ES-I3 (cell line): ENCODE results near the gene RIN1.
"Not testable (repeated sequence)": the region's sequence is repeated elsewhere in the genome, so short reads cannot be mapped to it uniquely, and the experiment has no call there.

Experiments used
- H3K36me3 ChIP-seq: 2 replicates; pipeline ENCODE4 v1.6.1; 2013; ENCODE audit warnings: mild to moderate bottlenecking, low read length, control low read depth, moderate library complexity; ENCODE audit not compliant: insufficient read depth
- H3K4me1 ChIP-seq: 2 replicates; pipeline ENCODE4 v1.6.1; 2013; ENCODE audit warnings: mild to moderate bottlenecking, control low read depth, low read length; ENCODE audit not compliant: insufficient read depth
- H3K9ac ChIP-seq: 2 replicates; pipeline ENCODE4 v1.6.1; 2013; ENCODE audit warnings: low read depth, mild to moderate bottlenecking, low read length, moderate library complexity
- H3K9me3 ChIP-seq: 2 replicates; pipeline ENCODE4 v1.6.1; 2013; ENCODE audit warnings: mild to moderate bottlenecking, low read length, moderate library complexity; ENCODE audit not compliant: control insufficient read depth, insufficient read depth

Gene RIN1

DNA sequence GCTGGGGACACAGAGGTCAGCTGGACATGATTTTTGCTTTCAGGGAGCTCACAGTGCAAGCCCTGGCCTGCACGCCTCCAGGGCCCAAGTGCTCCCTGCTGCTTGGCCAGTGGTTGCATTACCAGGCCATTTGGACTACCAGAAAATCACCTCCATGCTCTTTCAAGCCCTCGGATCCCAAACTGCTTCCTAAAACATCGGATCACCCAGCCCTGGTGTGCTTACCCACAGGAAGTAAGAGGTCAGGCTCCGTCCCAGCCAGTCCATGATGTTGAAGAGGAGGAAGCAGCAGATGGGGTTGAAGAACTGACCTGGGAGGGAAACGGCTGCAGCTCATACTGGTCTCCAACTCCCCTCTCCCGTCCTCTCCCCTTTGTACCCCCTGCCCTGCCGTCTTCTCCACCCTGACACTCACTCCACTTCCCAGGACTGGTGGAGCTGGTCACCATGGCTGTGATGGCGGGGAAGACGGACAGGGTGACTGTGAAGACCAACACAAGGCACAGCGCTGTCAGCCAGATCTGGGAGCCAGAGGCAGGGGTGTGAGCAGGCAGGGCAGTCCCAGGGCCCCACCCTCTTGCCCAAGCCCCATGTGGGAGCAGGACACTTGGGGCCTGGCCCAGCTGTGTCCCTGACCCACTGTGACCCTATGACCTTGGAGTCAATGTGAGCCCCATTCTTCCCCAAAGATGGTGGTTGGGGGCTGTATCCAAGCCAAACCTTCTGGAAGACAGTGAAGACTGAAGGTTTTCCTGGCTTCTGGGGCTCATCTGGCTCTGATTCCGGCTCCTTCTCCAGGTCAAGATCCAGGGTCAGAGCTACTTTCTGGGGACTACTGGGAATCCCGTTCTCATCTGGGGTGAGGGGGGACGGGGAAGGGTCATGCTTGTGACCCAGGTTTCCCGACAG is 29.7 kb upstream of the RIN1 start:
- Histone ChIP-seq H3K9me3 (no peaks in the 10 kb centered on the region), H3K36me3 (0 out of 2 replicates have a peak, but pooled peaks cover 17% of the 10 kb centered on the region), H3K4me1 (peaks cover 9% of the 10 kb centered on the region; the same call in 1 of the 2 replicates), H3K9ac (no peak overlapping the region)

DNA sequence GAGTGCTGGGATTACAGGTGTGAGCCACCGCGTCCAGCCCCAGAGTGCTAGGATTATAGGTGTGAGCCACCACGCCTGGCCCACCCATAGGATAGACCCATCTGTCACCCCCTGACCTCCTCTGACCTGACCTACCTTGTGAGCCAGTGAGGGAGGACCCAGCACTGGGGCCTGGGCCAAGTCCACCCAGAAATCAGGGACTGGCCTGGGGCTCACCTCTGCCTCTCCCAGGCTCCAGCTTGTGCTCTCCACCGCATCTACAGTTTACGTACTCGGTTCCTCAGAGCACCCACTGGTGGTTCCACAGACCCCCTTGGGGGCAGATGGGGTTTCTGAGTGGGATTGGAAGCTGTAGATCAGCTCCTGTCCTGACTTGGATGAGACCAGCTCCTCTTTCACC is 28.9 kb upstream of the RIN1 start:
- Histone ChIP-seq H3K9ac (no peak overlapping the region), H3K9me3 (no peaks in the 10 kb centered on the region), H3K36me3 (0 out of 2 replicates have a peak, but pooled peaks cover 17% of the 10 kb centered on the region), H3K4me1 (peaks cover 8% of the 10 kb centered on the region; the same call in 1 of the 2 replicates)

DNA sequence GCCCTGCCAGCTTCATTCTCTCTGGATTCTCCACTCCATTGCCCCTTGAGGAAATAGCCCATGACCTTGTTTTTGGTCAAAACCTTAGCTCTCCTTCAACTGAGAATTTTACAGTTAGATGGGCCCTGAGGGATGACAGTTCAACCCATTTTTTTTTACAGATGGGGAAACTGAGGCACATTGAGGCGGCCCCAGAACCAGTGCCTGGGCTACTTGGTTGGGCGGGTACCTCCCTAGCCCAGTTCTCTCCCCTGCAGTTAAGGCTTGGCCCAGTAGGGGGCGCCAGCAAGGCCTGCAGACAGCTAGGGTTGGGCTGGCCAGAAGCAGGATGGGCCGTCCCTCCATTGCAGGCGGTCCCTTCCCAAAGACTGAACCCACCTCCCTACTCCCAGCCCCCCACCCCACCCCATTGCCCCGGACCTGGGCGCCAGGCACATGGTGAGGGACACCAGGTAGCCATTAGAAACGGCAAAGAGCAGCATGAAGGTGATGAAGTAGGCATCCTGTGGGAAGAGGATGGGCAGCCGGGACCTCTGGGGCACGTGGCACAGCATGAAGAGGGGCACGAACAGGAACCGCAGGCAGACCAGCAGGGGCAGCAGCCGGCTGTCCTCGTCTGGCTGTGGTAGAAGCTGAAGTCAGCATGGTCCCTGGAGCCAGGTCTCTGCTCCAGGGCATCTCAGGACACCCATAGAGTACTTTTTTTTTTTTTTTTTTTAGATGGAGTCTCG is 27.7 kb upstream of the RIN1 start:
- Histone ChIP-seq H3K36me3 (0 out of 2 replicates have a peak, but pooled peaks cover 17% of the 10 kb centered on the region), H3K4me1 (no peaks in the 10 kb centered on the region), H3K9me3 (no peaks in the 10 kb centered on the region), H3K9ac (no peak overlapping the region)

DNA sequence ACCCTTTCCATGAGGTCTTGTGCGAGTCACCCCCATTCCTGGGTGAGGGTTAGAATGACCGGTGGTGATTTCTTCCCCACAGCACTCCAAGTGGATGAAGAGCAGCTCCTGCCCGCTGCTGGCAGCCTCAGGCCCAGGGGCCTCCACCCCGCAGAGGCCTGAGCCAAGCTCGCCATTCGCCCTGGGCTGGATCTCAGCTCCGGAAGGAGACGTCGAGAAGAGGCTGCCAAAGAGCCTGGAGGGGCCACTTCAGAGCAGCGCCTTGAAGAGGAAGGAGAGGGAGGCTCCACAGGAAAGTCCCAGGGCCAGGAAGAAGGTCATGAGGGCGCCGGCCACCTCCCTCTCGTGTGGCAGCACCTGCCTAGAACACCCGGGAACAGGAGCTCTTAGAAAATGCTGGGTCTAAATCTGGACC is 27.0 kb upstream of the RIN1 start:
- no peak overlapping the region for H3K9ac ChIP-seq
- H3K9me3 ChIP-seq, result no peaks in the 10 kb centered on the region
- H3K4me1 ChIP-seq, result no peaks in the 10 kb centered on the region
- 0 out of 2 replicates have a peak, but pooled peaks cover 17% of the 10 kb centered on the region for H3K36me3 ChIP-seq

DNA sequence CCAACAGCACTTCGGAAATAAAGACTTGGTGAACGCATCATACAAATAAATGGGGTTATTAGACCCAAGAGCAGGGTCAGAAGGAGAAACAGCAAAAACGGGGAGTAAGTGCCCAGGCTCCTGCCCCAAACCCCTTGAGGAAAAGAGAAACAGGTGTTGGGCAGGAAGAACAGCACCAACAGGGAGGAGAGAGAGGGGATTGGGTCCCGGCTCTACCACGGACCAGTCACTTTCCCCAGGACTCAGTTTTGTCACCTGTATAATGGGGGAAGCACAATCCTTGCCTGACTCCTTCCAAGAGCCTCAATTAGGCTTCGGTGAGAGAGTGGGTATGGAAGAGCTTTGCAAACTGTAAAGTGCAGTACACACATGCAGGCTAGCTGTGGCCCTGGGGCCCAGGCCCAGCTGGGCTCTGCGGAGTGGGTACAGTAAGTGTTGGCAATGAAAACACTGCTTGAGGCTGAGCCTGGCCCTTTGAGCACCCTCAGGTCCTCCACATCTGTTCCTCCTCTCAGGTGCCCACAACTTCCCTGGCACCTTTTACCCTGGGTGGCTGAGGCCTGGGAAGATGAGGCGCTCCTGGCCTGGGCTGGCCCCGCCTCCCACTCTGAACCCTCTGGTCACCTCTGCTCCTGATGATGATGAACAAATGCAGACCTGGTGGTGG is 26.4 kb upstream of the RIN1 start:
- no peaks in the 10 kb centered on the region for H3K9me3 ChIP-seq
- H3K9ac ChIP-seq, result no peak overlapping the region
- H3K4me1 ChIP-seq, result no peaks in the 10 kb centered on the region
- 0 out of 2 replicates have a peak, but pooled peaks cover 16% of the 10 kb centered on the region for H3K36me3 ChIP-seq

DNA sequence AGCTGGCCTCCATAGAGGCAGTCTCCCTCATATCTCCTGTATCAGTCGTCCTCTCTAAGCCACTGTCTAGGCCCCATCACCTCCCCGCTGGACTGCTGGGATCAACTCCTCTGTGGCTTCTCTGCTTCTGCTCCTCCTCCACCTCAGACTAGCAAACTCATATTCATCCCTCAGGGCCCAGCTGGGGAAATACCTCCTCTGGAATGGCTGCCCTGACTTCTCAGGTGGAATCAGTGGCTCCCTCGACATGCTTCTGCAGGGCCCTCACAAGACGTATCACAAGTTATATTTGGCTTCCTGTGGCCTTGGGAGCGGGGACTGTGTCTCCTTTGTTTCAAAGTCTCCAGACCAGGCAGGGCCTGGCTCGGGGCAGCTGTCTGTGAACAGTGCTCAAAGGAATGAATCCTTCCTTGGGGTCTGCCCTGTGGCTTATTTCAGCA is 25.3 kb upstream of the RIN1 start:
- H3K9ac ChIP-seq, result no peak overlapping the region
- no peaks in the 10 kb centered on the region for H3K4me1 ChIP-seq
- no peaks in the 10 kb centered on the region for H3K9me3 ChIP-seq
- H3K36me3 ChIP-seq, result 0 out of 2 replicates have a peak, but pooled peaks cover 9% of the 10 kb centered on the region

DNA sequence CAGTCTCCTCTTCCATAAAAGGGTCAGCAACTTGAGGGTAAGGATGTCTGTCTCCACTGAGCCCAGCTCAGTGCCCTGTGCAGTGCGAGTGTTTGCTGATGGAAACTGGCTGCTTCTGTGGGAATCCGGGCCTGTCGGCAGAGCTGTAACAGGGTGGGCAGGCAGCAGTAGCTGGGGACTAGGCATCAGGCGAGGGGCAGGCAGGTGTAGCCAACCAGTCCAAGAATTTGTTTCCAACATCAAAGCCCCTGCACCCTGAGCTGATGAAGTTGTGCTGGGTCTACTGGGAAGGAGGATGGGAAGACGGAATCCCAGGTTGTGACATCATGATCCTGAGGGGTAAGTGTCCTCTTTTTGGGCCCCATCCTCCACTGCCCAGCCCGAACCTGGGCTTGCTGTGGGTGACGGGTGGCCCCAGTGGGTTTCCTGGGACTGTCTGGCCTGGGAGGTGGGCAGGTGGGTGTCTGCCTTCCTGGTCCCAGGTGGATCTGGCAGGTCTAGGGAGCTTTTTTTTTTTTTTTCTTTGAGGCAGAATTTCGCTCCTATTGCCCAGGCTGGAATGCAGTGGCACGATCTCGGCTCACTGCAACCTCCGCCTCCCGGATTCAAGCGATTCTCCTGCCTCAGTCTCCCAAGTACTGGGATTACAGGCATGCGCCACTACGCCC is 24.3 kb upstream of the RIN1 start:
- Histone ChIP-seq H3K9ac (no peak overlapping the region), H3K36me3 (0 out of 2 replicates have a peak, but pooled peaks cover 9% of the 10 kb centered on the region), H3K9me3 (no peaks in the 10 kb centered on the region), H3K4me1 (no peaks in the 10 kb centered on the region)

DNA sequence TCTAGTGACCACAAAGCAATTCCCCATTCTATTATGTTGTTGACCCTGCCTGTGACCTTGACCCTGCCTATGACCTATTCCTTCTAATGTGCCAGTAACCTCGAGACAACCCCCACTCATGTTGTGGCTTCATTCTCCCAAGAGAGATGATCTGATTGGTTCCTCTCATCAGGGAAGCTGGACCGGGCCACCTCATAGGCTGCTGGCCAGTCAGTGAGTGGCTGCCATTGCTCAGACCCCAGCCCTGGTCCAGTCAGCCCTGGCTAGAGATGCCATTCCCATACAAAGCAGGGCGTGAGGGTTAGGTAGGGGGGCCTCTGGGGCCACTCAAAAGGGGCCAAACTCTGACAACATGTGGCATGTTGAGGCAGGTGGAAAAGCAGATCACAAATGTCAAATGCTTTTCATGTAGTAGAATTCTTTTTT is 23.4 kb upstream of the RIN1 start:
- H3K36me3 ChIP-seq, result 0 out of 2 replicates have a peak, but pooled peaks cover 9% of the 10 kb centered on the region
- no peaks in the 10 kb centered on the region for H3K9me3 ChIP-seq
- H3K4me1 ChIP-seq, result no peaks in the 10 kb centered on the region
- no peak overlapping the region for H3K9ac ChIP-seq

DNA sequence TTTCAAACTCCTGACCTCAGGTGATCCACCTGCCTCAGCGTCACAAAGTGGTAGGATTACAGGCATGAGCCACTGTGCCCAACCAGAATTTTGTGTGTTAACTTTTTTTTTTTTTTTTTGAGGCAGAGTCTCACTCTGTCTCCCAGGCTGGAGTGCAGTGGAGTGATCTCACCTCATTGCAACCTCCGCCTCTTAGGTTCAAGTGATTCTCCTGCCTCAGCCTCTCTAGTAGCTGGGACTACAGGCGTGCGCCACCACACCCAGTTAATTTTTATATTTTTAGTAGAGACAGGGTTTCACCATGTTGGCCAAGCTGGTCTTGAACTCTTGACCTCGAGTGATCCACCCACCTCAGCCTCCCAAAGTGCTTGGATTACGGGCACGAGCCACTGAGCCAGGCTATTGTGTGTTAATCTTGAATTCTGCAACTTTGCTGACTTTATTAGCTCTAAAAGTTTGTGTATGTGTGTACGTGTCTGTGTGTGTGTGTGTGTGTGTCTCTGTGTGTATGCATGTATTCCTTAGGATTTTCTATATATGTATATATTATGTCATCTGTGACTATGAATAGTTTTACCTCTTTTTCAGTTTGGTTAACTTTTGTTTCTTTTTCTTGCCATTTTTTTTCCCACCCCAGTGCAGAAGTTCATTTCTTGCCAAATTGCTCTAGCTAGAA is 14.5 kb upstream of the RIN1 start:
- not testable (repeated sequence) for H3K4me1 ChIP-seq, H3K9me3 ChIP-seq, H3K36me3 ChIP-seq, H3K9ac ChIP-seq

DNA sequence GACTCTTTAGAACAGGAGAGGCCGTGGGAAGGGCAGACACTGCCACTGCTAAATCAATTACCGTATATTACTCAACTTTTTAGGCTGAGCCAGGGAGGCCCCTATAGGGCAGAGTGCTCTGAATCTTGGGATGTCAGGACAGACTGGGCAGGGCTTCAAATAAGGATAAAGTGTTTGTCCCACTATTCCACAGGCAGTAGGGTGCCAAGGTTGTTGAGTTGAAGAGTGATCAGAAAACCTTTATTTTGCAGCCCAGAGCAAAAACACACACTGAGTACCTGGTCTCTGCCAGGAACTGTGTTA is 12.8 kb upstream of the RIN1 start:
- no peaks in the 10 kb centered on the region for H3K36me3 ChIP-seq
- H3K9me3 ChIP-seq, result no peaks in the 10 kb centered on the region
- no peak overlapping the region for H3K9ac ChIP-seq
- 0 out of 2 replicates have a peak, but pooled peaks cover 2% of the 10 kb centered on the region for H3K4me1 ChIP-seq

DNA sequence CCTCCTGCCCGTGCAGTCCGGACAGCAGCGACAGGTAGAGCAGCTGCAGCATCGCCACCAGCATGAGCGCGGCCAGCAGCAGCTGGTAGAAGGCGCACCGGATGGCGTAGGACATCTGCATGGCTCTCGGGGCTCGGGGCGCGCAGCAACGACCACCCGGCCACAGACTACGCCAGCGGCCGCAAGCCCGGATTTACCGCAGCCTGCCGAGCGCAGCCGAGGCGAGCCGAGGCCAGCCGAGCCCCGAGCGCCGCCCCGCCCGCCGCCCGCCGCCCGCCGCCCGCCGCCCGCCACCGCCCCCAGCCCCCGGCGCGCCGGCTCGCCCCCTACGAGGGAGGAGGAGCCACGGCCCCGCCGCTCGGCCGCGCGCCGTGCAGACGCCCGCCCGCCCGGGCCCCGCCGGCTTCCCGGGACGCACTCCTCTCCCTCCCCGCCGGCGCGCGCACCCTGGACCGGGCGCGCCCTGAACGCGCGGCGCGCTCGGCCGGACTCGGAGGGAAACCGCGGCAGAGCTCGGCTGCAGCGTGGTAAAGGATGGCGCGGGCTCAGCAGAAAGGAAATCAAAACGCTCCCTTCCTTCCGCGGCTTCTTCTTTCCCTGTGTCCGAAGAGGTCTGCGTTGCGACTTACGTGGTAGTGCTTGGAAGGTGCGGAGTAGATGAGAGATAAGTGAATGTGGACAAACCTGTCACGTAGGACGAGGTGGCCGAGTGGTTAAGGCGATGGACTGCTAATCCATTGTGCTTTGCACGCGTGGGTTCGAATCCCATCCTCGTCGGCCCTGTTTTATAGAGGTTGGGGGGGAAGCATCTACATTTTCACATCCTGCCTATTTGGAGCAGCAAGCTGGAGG is 11.4 kb upstream of the RIN1 start, which contains the start of gene B4GAT1:
Gene B4GAT1, minus strand, starts transcription at position 205 of the 852 bp plus-strand sequence. Its CDS starts 84 bp downstream, at position 121.
- H3K9ac ChIP-seq, result peak within 1 kb of the TSS; percentile 96
- H3K36me3 ChIP-seq, result no peaks in the 10 kb centered on the region
- 0 out of 2 replicates have a peak, but pooled peaks cover 2% of the 10 kb centered on the region for H3K4me1 ChIP-seq
- no peaks in the 10 kb centered on the region for H3K9me3 ChIP-seq

DNA sequence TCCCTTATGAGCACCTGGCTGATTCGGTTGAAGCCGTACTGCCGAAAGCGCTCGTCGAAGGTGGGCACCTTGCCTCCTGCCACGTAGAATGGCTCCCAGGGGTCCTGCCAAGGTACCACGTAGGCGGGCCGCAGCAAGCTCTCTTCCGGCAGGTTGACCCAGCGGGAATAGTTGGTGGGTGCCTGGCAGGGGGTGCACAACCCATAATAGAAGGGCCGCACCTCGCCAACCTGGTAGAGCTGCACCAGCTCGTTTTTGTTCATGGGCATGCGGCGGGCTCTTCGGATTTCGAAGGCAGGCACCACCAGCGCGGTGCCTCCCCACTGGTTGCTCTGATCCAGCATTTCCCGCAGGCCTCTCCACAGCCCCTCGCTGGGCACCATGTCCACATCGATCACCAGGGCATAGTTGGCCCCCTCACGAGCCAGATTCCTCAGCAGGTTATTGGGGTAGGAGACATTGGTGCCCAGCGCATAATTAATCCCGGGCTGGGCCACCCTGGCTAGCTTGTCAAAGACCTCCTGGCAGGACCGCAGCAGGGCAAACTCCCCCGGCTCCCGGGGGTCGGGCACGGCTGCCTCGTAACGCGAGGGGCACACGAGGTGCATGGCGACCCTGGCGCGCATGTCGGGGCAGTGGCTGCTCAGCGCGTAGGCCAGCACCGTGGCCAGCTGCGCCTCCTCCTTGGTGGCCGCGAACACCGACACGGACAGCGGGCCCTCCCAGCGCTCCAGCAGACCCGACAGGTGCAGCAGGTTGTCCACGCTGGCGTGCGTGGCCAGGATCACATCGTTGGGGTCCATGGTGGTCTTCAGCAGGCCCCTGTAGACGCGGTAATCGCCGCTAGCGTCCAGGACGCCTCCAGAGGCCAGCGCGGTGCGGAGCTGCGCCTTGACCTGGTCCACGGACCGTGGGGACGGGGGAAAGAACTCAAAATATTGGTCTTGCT is 10.5 kb upstream of the RIN1 start:
- H3K36me3 ChIP-seq, result no peaks in the 10 kb centered on the region; the same call in 1 of the 2 replicates
- no peaks in the 10 kb centered on the region for H3K9me3 ChIP-seq
- H3K4me1 ChIP-seq, result 0 out of 2 replicates have a peak, but pooled peaks cover 2% of the 10 kb centered on the region
- H3K9ac ChIP-seq, result peak overlapping the region; percentile 96
